Gastrocnemius medialis (tissue), 4 donors: ENCODE results near the gene ASB2. TPM values are rescaled to one million over a fixed set of nuclear protein-coding genes. Genes with fewer than 3 reads are reported as not detected.

Experiments used
- ATAC-seq, 2 donors: fragments of 150-250 bp; one replicate each; pipeline ENCODE4 v1.9.1; 2016
- DNase-seq, 2 donors: peaks; one replicate each; pipeline ENCODE4 v3.0.0-alpha.2; 2019
- H3K27ac ChIP-seq, 4 donors: fragments of 200-600 bp; sonication (generic); 1 replicate in 1 of 4; 2 replicates in 3 of 4; pipeline ENCODE4 v1.5.1; 2016 to 2018; ENCODE audit warnings: mild to moderate bottlenecking in 2 of 4, moderate library complexity in 1 of 4
- H3K27me3 ChIP-seq, 3 donors: fragments of 200-600 bp; sonication (generic) in 2 of 3; 1 replicate in 1 of 3; 2 replicates in 2 of 3; pipeline versions ENCODE4 v1.5.1 to v1.6.0; 2016 to 2019; ENCODE audit warnings: mild to moderate bottlenecking in 1 of 3, moderate library complexity in 1 of 3
- H3K36me3 ChIP-seq, 2 donors: fragments of 200-600 bp; sonication (generic) in 1 of 2; one replicate each; pipeline ENCODE4 v1.5.1; 2017 to 2018
- H3K4me1 ChIP-seq, 2 donors: fragments of 200-600 bp; sonication (generic) in 1 of 2; one replicate each; pipeline ENCODE4 v1.5.1; 2016 to 2017; ENCODE audit warnings: mild to moderate bottlenecking in 2 of 2
- H3K4me3 ChIP-seq, 4 donors: fragments of 200-600 bp; sonication (generic) in 3 of 4; 1 replicate in 1 of 4; 2 replicates in 3 of 4; pipeline ENCODE4 v1.5.1; 2016 to 2019; ENCODE audit warnings: mild to moderate bottlenecking in 2 of 4
- H3K9me3 ChIP-seq, 3 donors: fragments of 200-600 bp; sonication (generic) in 2 of 3; 1 replicate in 1 of 3; 2 replicates in 2 of 3; pipeline ENCODE4 v1.5.1; 2016 to 2019
- POLR2A ChIP-seq, 2 donors: fragments of 450-650 bp; IDR thresholded peaks; one replicate each; pipeline ENCODE4 v1.6.1; 2017; ENCODE audit warnings: antibody characterized with exemption in 2 of 2, mild to moderate bottlenecking in 2 of 2, moderate library complexity in 2 of 2
- in situ Hi-C, 4 donors: fragments of 200-750 bp; cut with MboI; loops; one replicate each; pipeline versions ENCODE4 v1.15.0 to v1.8.0; 2017; ENCODE audit warnings: low sequenced_read_pairs in 4 of 4
- intact Hi-C: fragments of 100-400 bp; cut with DNase I; formaldehyde crosslinking; loops from one replicate; pipeline ENCODE4 v1.15.1; 2023; ENCODE audit warnings: low total_unique reads
- total RNA-seq, 4 donors: library from RNA; depleted of rRNA; stranded (reverse); fragments of >200 nt; gene quantifications; one replicate each; pipeline versions ENCODE4 v1.1.0 to v1.2.3, GENCODE V29; 2016
- TF ChIP-seq, protein P1 (sequence below), 5 experiments: fragments of 450-650 bp in 3 of 5; fragments of 200-600 bp in 2 of 5; sonication (generic) in 2 of 5; IDR thresholded peaks in 4 of 5; conservative IDR thresholded peaks in 1 of 5; 1 replicate in 4 of 5; 2 replicates in 1 of 5; pipeline ENCODE4 v1.5.1; 2016 to 2019; ENCODE audit warnings: antibody characterized with exemption in 5 of 5, mild to moderate bottlenecking in 3 of 5, moderate library complexity in 3 of 5

ASB2 gene
- total RNA-seq, 4 donors from 2014 or later = 335 to 819 (median 539) TPM

DNA sequence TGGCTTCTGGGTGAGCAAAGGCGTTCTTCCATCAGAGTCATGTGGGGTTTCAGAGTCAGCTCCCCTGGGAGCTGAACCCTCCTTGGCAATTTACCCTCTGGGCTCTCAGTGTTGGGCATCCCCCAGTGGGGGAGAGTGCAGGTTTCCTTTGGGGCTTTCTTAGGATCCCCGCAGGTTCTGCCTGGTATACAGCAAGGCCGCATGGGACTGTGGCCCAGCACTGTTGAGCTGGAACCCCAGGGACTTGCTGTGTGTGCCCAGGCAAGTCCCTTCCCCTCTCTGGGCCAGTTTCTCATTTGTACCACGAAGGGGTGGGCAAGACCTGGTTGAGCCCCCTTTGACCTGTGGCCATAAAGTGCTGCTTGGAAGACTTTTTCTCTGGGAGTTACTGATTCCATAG lies 43.7 kb downstream of the ASB2 start:
- DNase-seq (no peak), ATAC-seq (no peak)
- intact Hi-C loops (no loop called here), in situ Hi-C loops (no loop called here)
- peak overlapping the region in 3 of 4 donors; percentile 8 to 97 (median 57) for H3K27ac ChIP-seq
- H3K4me3 ChIP-seq = no peak overlapping the region
- peaks cover 0 to 8% of the 10 kb centered on the region in 2 donors for H3K4me1 ChIP-seq
- H3K9me3 ChIP-seq = no peaks in the 10 kb centered on the region
- peaks cover 0 to 61% of the 10 kb centered on the region in 2 donors for H3K36me3 ChIP-seq
- H3K27me3 ChIP-seq = no peaks in the 10 kb centered on the region
- no peak for TF ChIP-seq POLR2A (IDR thresholded peaks at IDR 0.05)
- TF ChIP-seq, protein P1, sequence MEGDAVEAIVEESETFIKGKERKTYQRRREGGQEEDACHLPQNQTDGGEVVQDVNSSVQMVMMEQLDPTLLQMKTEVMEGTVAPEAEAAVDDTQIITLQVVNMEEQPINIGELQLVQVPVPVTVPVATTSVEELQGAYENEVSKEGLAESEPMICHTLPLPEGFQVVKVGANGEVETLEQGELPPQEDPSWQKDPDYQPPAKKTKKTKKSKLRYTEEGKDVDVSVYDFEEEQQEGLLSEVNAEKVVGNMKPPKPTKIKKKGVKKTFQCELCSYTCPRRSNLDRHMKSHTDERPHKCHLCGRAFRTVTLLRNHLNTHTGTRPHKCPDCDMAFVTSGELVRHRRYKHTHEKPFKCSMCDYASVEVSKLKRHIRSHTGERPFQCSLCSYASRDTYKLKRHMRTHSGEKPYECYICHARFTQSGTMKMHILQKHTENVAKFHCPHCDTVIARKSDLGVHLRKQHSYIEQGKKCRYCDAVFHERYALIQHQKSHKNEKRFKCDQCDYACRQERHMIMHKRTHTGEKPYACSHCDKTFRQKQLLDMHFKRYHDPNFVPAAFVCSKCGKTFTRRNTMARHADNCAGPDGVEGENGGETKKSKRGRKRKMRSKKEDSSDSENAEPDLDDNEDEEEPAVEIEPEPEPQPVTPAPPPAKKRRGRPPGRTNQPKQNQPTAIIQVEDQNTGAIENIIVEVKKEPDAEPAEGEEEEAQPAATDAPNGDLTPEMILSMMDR (IDR thresholded peaks at IDR 0.05 in 4 of 5, conservative IDR thresholded peaks at IDR 0.05 in 1 of 5) = no peak

DNA sequence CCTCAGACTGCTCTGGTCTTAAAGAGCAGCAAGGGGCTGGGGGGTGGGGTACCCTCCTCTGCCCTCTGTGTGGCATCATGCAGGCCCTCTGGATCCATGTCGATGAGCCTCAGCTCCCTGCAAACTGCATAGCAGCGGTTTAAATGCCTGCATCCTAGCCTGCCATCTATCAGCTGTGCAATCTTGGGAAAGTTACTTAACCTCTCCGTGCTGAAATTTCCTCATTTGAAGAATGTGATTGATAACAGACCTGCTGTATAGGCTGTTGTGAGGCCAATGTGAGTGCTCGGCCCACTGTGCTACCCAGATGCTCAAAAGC lies 45.4 kb downstream of the ASB2 start:
- Histone ChIP-seq H3K27me3 (no peaks in the 10 kb centered on the region), H3K4me3 (no peak overlapping the region), H3K36me3 (peaks cover 0 to 47% of the 10 kb centered on the region in 2 donors), H3K4me1 (peaks cover 0 to 9% of the 10 kb centered on the region in 2 donors), H3K9me3 (no peaks in the 10 kb centered on the region), H3K27ac (no peak overlapping the region)
- in situ Hi-C loops = no loop called here
- DNase-seq = no peak
- no peak for TF ChIP-seq POLR2A (IDR thresholded peaks at IDR 0.05)
- TF ChIP-seq, protein P1 (IDR thresholded peaks at IDR 0.05 in 4 of 5, conservative IDR thresholded peaks at IDR 0.05 in 1 of 5) = no peak
- intact Hi-C loops = no loop called here
- no peak for ATAC-seq

DNA sequence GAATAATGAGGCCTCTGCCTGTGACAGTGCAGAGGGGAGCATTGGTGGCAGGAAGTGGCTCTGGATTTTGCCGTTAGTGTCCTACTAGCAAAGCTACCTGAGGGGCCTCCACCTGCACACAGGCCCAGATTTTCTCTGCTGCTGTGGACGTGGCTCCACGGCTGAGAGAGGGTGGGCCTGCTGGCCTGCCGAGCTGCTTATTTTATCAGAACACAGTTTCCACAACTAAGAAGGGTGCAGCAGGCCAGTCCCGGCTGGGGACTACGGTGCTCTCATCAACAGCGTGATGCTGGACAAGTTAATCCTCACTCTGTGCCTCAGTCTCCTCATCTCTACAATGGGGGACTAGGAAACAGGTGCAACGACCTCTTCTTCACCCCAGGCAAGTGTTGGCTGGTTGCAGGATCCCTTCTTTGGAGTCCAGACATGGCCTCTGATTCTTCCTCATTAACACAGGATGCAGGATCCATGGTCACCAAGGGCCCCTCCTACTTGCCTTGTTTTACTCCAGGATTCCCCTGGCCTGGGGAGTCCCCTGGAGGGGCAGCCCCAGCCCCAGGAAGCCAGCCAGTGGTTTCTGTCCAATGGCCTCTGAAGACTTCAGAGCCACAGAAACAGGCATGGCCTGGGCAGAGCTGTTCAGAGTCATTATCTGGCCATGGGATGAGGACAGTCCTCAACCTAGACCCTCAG lies 45.9 kb downstream of the ASB2 start:
- in situ Hi-C loops (no loop called here), intact Hi-C loops (no loop called here)
- no peak for TF ChIP-seq POLR2A (IDR thresholded peaks at IDR 0.05)
- TF ChIP-seq, protein P1 (IDR thresholded peaks at IDR 0.05 in 4 of 5, conservative IDR thresholded peaks at IDR 0.05 in 1 of 5) = no peak
- no peak overlapping the region for H3K27ac ChIP-seq
- DNase-seq = no peak
- ATAC-seq = no peak
- H3K4me1 ChIP-seq = peaks cover 0 to 6% of the 10 kb centered on the region in 2 donors
- no peak overlapping the region for H3K4me3 ChIP-seq
- H3K27me3 ChIP-seq = no peaks in the 10 kb centered on the region
- peaks cover 0 to 42% of the 10 kb centered on the region in 2 donors for H3K36me3 ChIP-seq
- H3K9me3 ChIP-seq = no peaks in the 10 kb centered on the region

GRCh38 chr14:93929657-93930056 lies 46.7 kb downstream of the ASB2 start:
- Histone ChIP-seq H3K27me3 (no peaks in the 10 kb centered on the region), H3K36me3 (peaks cover 0 to 34% of the 10 kb centered on the region in 2 donors), H3K4me1 (peaks cover 0 to 4% of the 10 kb centered on the region in 2 donors), H3K9me3 (no peaks in the 10 kb centered on the region), H3K27ac (peak overlapping the region in 1 of 4 donors; percentile 37), H3K4me3 (no peak overlapping the region)
- intact Hi-C loops = no loop called here
- in situ Hi-C loops = no loop called here
- TF ChIP-seq, protein P1 (IDR thresholded peaks at IDR 0.05 in 4 of 5, conservative IDR thresholded peaks at IDR 0.05 in 1 of 5) = no peak
- TF ChIP-seq POLR2A (IDR thresholded peaks at IDR 0.05) = no peak
- DNase-seq (no peak), ATAC-seq (no peak)
